Pancreas (tissue), 10 donors: Measurements from ENCODE around the gene FUT9. TPM values are rescaled to one million over a fixed set of nuclear protein-coding genes. Genes with fewer than 3 reads are reported as not detected.

ENCODE experiments used
- ATAC-seq, 4 donors: fragments of 200-7000 bp; cut with Tn5 transposase; one replicate each; pipeline versions ENCODE4 v1.8.0 to v1.9.1; 2020; ENCODE audit warnings: mild to moderate bottlenecking in 4 of 4, moderate library complexity in 4 of 4
- DNase-seq, 6 donors: peaks; one replicate each; pipeline ENCODE4 v3.0.0-alpha.2; 2020
- FAIRE-seq: peaks from 2 replicates; lab custom pipeline; 2012; peaks lifted over from hg19 to GRCh38; lab: Jason Lieb, UNC
- H3K27ac ChIP-seq, 4 donors: fragments of 200-600 bp; sonication (generic); 1 replicate in 3 of 4; 2 replicates in 1 of 4; pipeline versions ENCODE4 v1.5.0 to v1.8.0; 2020
- H3K27me3 ChIP-seq, 4 donors: fragments of 200-600 bp; one replicate each; pipeline ENCODE4 v1.8.0; 2021
- H3K36me3 ChIP-seq, 3 donors: fragments of 200-600 bp; sonication (generic) in 1 of 3; one replicate each; pipeline versions ENCODE4 v1.5.0 to v1.8.0; 2020 to 2021
- H3K4me1 ChIP-seq, 3 donors: fragments of 200-600 bp; one replicate each; pipeline ENCODE4 v1.8.0; 2021
- H3K4me3 ChIP-seq, 4 donors: fragments of 200-600 bp; sonication (generic) in 2 of 4; one replicate each; pipeline versions ENCODE4 v1.5.0 to v1.8.0; 2020 to 2021
- H3K9me3 ChIP-seq, 4 donors: fragments of 200-600 bp; one replicate each; pipeline ENCODE4 v1.8.0; 2021
- WGBS, 2 donors: extraction: QIAGEN DNeasy Blood & Tissue Kit; methylation state at CpG; one replicate each; pipeline ENCODE4 v1.1.7; 2013; 5-methylcytosine and 5-hydroxymethylcytosine counted together
- intact Hi-C, 3 donors: fragments of 100-400 bp; cut with DNase I; formaldehyde crosslinking; loops; one replicate each; pipeline versions ENCODE4 v1.11.1 to v1.14.2; 2022
- polyA plus RNA-seq, 2 donors: library from polyadenylated mRNA; stranded (reverse); fragments of 200-250 nt; gene quantifications; one replicate each; pipeline ENCODE4 v1.2.3, GENCODE V29; 2013
- total RNA-seq, 6 donors: library from RNA; stranded (reverse); fragmentation: NEBNext Ultra II Directional in 4 of 6; extraction: Animal tissue kit (Norgen Biotek cat#: 25700) in 4 of 6; gene quantifications; one replicate each; pipeline versions ENCODE4 v1.2.1 to v1.2.4, GENCODE V29; 2021 to 2023
- TF ChIP-seq, protein P1 (sequence below), 4 donors: fragments of 200-600 bp; sonication (generic) in 3 of 4; IDR thresholded peaks; one replicate each; pipeline versions ENCODE4 v1.5.0 to v1.8.0; 2021; ENCODE audit warnings: antibody characterized with exemption in 4 of 4
- donor health status: healthy with polysubstance abuse.
- donor health status: DM: no; HTN: no; CAD: no; lungs with moderate emphysema.
- donor health status: DM: no; HTN: no; CAD: no.
- donor health status: control.
- donor health status: control.
- donor health status: Bipolar disorder and iron deficiency.
- donor health status: DM: yes; HTN: yes; CAD: no.
- donor health status: DM: no; HTN: no; CAD: no.
- donor health status: DM: no; HTN: no; CAD: no.
- donor health status: DM: yes; HTN: yes; CAD: no.

The FUT9 gene
- total and polyA plus RNA-seq, 8 donors: 0.12 to 3.5 (median 1.2) TPM

DNA sequence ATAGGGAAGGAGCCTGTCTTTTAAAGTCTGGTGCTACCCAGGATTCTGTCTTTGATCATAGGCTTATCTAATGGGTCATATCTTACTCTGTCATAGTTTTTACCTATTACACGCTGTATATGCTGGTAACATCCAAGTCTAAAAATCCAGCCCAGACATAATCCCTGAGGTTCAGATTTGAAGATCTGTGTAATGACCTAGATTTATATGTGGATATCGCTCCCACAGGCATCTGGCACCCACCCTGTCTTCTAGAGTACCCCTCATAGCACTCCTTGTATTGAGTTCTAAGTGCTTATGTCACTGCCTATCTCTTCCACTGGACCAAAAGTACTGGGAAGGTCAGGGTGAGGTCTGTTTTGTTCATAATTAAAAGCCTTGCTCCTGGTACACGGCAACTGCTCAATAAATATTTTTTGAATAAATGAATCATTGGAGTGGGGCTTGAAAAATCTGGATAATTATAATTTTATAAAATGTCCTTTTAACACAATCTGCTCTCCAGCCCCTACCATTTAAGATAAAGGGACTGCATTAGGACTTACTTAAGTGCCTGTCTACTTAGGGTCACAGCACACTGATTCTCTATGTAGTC, 136.4 kb downstream of the FUT9 start:
- 76 to 85% methylated on average over 3 of the region's 3 CpGs for WGBS, 2 donors
- no peaks in the 10 kb centered on the region for H3K9me3 ChIP-seq
- H3K27me3 ChIP-seq: no peaks in the 10 kb centered on the region
- H3K36me3 ChIP-seq: no peaks in the 10 kb centered on the region
- no peak for ATAC-seq
- no peaks in the 10 kb centered on the region for H3K4me1 ChIP-seq
- FAIRE-seq: no peak
- TF ChIP-seq, protein P1, sequence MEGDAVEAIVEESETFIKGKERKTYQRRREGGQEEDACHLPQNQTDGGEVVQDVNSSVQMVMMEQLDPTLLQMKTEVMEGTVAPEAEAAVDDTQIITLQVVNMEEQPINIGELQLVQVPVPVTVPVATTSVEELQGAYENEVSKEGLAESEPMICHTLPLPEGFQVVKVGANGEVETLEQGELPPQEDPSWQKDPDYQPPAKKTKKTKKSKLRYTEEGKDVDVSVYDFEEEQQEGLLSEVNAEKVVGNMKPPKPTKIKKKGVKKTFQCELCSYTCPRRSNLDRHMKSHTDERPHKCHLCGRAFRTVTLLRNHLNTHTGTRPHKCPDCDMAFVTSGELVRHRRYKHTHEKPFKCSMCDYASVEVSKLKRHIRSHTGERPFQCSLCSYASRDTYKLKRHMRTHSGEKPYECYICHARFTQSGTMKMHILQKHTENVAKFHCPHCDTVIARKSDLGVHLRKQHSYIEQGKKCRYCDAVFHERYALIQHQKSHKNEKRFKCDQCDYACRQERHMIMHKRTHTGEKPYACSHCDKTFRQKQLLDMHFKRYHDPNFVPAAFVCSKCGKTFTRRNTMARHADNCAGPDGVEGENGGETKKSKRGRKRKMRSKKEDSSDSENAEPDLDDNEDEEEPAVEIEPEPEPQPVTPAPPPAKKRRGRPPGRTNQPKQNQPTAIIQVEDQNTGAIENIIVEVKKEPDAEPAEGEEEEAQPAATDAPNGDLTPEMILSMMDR (IDR thresholded peaks at IDR 0.05): no peak
- no peak overlapping the region for H3K27ac ChIP-seq
- no peak for DNase-seq
- intact Hi-C loops: no loop called here
- no peak overlapping the region for H3K4me3 ChIP-seq

DNA sequence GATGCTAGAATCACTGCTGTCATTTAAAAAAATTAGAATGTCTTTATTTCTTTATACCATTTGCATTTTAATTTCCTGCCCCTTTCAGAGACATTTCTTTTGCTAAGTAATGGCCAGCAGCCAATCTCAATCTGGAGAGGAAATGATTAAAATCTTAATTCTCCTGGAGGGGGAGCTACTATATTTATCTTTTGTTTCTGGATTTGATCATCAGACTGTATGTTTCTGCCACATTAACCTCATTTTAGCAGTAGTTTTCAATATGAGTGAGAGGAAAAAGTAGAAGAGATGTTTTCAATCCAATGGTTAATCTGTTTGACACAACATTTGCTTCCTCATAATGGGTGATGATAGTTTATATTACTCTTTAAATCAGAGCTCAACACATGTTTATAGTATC, 138.0 kb downstream of the FUT9 start:
- H3K27ac ChIP-seq: no peak overlapping the region
- no peaks in the 10 kb centered on the region for H3K36me3 ChIP-seq
- H3K9me3 ChIP-seq: no peaks in the 10 kb centered on the region
- no peaks in the 10 kb centered on the region for H3K4me1 ChIP-seq
- DNase-seq (no peak), ATAC-seq (no peak), FAIRE-seq (no peak)
- no peak overlapping the region for H3K4me3 ChIP-seq
- intact Hi-C loops: no loop called here
- TF ChIP-seq, protein P1 (IDR thresholded peaks at IDR 0.05): no peak
- H3K27me3 ChIP-seq: no peaks in the 10 kb centered on the region

DNA sequence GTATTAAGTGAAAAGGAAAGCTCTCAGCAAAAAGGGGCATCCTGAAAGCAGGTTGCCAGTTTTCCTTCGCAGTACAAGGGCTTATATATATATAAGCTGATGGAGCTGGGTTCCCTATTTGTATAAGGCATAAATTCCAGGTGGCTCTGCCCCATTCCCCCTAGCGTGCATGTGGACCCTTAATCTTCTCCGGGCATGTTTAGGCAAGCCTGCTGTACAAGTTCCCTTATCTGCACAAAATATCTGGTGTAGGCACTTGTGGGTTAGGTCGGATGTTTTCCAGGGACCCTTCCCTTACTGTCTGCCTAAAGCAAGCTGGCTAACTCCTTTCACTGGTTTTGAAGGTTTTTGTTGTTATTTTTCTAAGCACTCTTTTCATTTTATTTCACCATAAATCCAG, 140.7 kb downstream of the FUT9 start:
- Histone ChIP-seq H3K9me3 (no peaks in the 10 kb centered on the region), H3K27me3 (no peaks in the 10 kb centered on the region), H3K27ac (no peak overlapping the region), H3K36me3 (no peaks in the 10 kb centered on the region), H3K4me1 (no peaks in the 10 kb centered on the region), H3K4me3 (no peak overlapping the region)
- DNase-seq (no peak), ATAC-seq (no peak), FAIRE-seq (no peak)
- intact Hi-C loops: no loop called here
- TF ChIP-seq, protein P1 (IDR thresholded peaks at IDR 0.05): no peak
- 66 to 82% methylated on average over 4 of the region's 4 CpGs for WGBS, 2 donors

DNA sequence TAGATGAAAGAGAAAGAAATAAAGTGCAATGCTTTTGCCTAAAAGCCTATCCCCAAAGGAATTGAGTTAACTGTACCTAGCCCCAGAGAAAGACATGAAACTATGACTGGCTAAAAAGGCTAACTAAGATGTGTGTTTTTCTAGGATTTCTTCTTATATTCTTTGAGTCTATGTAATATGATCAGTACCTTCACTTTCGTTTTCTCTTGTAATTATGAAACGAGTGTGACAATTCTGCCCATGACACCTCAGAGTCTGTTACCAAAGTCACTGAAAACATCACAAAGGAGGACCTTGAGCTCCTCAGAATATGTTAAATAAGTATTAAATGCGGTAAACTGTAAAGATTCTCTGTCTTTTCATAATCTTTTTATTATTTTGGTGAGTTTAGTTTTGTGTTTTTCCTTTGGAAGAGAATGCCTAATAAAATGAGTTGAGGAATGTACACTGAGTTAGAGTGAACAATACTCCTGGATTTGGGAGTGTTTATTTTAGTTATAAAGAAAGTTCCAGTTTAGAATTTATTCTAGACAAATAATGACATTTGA, 141.3 kb downstream of the FUT9 start:
- H3K4me1 ChIP-seq: no peaks in the 10 kb centered on the region
- H3K27ac ChIP-seq: no peak overlapping the region
- no peaks in the 10 kb centered on the region for H3K27me3 ChIP-seq
- H3K4me3 ChIP-seq: peak overlapping the region in 1 of 4 donors; percentile 15
- 20 to 33% methylated on average over 3 of the region's 3 CpGs for WGBS, 2 donors
- no peaks in the 10 kb centered on the region for H3K9me3 ChIP-seq
- intact Hi-C loops: no loop called here
- H3K36me3 ChIP-seq: no peaks in the 10 kb centered on the region
- peak in 2 of 4 donors; percentile 57 to 62 for ATAC-seq
- FAIRE-seq: no peak
- TF ChIP-seq, protein P1 (IDR thresholded peaks at IDR 0.05): no peak
- DNase-seq: no peak

DNA sequence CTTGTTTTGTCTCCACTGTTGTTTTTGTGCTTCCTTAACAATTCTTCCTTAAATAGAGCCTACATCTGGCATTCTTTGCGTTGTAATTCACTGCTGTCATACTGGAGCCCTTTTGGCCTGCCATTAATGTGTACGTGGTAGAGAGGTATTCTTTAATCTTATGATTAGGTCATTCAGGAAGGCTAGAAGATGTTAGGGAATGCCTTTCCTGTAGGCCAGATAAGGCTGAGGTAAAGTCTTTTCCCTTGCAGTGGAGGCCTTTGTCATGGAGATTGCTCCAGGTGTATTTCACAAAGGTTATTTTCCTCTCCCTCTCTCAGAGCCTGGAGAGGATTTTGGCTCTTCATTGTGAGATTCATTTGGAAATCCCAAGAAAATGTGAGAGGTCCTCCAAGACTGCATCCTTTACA, 146.9 kb downstream of the FUT9 start:
- Histone ChIP-seq H3K9me3 (no peaks in the 10 kb centered on the region), H3K4me1 (no peaks in the 10 kb centered on the region), H3K27ac (no peak overlapping the region), H3K36me3 (no peaks in the 10 kb centered on the region), H3K4me3 (no peak overlapping the region), H3K27me3 (no peaks in the 10 kb centered on the region)
- FAIRE-seq (no peak), DNase-seq (no peak), ATAC-seq (no peak)
- intact Hi-C loops: no loop called here
- WGBS, 2 donors: 43 to 79% methylated on average over 2 of the region's 2 CpGs
- TF ChIP-seq, protein P1 (IDR thresholded peaks at IDR 0.05): no peak
